Measurements from ENCODE around the gene TTYH2. TPM values are rescaled to one million over a fixed set of nuclear protein-coding genes. Genes with fewer than 3 reads are reported as not detected.

Gene TTYH2
- total and polyA plus RNA-seq, 2 experiments from 2014 or later = 1.4 to 3.9 TPM

DNA sequence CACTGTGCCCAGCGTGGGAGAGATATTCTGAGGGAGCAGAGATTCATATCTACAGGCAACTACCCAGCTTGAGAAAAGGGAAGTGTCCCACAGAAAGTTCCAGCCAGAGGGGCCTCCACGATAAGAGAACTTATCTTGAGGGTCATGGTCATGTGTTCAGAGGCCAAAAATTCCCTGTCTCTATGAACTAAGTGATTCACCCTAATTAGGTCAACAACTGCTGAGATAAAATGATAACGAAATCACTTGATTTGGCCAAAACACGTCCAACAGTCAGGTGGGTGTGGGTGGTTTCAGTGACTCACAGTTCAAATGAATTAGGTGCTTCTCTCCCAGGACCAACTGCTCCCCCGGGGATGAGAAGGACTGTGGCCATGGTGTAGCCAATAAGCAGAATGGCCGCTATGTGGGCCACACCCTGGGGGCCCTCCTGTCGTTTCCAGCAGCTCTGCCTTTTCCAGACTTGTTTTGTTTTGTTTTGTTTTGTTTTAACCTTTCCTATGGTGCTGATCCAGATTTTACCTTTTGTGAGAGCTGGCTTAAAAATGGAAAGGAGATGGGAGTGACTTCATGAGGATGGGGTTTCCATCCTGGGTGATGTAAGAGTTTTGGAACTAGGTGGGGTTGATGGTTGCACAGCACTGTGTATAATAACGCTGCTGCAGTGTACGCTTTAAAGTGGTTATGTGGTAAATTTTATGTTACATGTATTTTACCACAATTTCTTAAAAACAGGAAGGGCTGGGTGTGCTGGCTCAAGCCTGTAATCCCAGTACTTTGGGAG is 69.4 kb downstream of the TTYH2 start:
- Mint-ChIP-seq H3K9me3 (no peaks in the 10 kb centered on the region), H3K27ac (no peak overlapping the region), H3K36me3 (ENCODE audit: low read depth) (no peaks in the 10 kb centered on the region), H3K4me1 (no peaks in the 10 kb centered on the region; the same call in 2 of the 3 replicates), H3K27me3 (ENCODE audit: insufficient read depth, low read depth, poor library complexity) (peaks cover 15% of the 10 kb centered on the region), H3K4me3 (no peak overlapping the region)
- H4K20me1 ChIP-seq (replicated peaks; ENCODE audit: insufficient read depth) = no peaks in the 10 kb centered on the region
- no peaks in the 10 kb centered on the region for H3F3A ChIP-seq (replicated peaks; ENCODE audit: low read depth)
- no peak overlapping the region for H3K27ac ChIP-seq (ENCODE audit: low read depth)
- no peaks in the 10 kb centered on the region for H3K79me2 ChIP-seq (replicated peaks; ENCODE audit: insufficient read depth)
- H3K9me2 ChIP-seq (ENCODE audit: insufficient read depth) = no peaks in the 10 kb centered on the region
- H3K27me3 ChIP-seq (ENCODE audit: insufficient read depth) = no peaks in the 10 kb centered on the region
- DNase-seq (ENCODE audit: low spot score) = no peak
- no peak overlapping the region for H3K4me2 ChIP-seq
- H3K36me3 ChIP-seq (ENCODE audit: insufficient read depth) = no peaks in the 10 kb centered on the region
- H3K4me1 ChIP-seq (ENCODE audit: insufficient read depth) = peaks cover 7% of the 10 kb centered on the region; the same call in 1 of the 2 replicates
- H2AFZ ChIP-seq = no peak overlapping the region
- H3K4me3 ChIP-seq = no peak overlapping the region
- no peak for ATAC-seq
- no peak for TF ChIP-seq POLR2AphosphoS5 (IDR thresholded peaks at IDR 0.05; ENCODE audit: low read depth)
- TF ChIP-seq ZNF331 (CRISPR knock-in tag; IDR thresholded peaks at IDR 0.05; ENCODE audit: low read depth) = no peak

DNA sequence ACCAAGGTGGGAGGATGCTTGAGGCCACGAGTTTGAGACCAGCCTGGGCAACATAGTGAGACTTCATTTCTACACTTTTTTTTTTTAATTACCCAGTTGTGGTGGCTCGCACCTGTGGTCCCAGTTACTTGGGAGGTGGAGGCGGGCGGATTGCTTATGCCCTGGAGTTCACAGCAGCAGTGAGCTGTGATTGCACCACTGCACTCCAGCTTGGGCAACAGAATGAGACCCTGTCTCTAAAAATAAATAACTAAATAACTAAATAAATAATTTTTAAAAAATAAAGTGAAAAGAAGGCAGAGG is 70.0 kb downstream of the TTYH2 start:
- H3K27ac Mint-ChIP-seq = no peak overlapping the region
- Histone ChIP-seq H3K79me2 (replicated peaks; ENCODE audit: insufficient read depth) (no peaks in the 10 kb centered on the region), H3K36me3 (ENCODE audit: insufficient read depth) (no peaks in the 10 kb centered on the region), H3K4me2 (no peak overlapping the region), H3K27ac (ENCODE audit: low read depth) (no peak overlapping the region), H3K9me2 (ENCODE audit: insufficient read depth) (no peaks in the 10 kb centered on the region), H3K4me1 (ENCODE audit: insufficient read depth) (peaks cover 7% of the 10 kb centered on the region; the same call in 1 of the 2 replicates), H3K27me3 (ENCODE audit: insufficient read depth) (no peaks in the 10 kb centered on the region), H4K20me1 (replicated peaks; ENCODE audit: insufficient read depth) (no peaks in the 10 kb centered on the region), H3F3A (replicated peaks; ENCODE audit: low read depth) (no peaks in the 10 kb centered on the region), H3K4me3 (no peak overlapping the region), H2AFZ (no peak overlapping the region)
- no peak overlapping the region for H3K4me3 Mint-ChIP-seq
- no peaks in the 10 kb centered on the region; the same call in 1 of the 3 replicates for H3K4me1 Mint-ChIP-seq
- no peaks in the 10 kb centered on the region for H3K9me3 Mint-ChIP-seq
- ATAC-seq (no peak), DNase-seq (ENCODE audit: low spot score) (no peak)
- H3K36me3 Mint-ChIP-seq (ENCODE audit: low read depth) = no peaks in the 10 kb centered on the region
- H3K27me3 Mint-ChIP-seq (ENCODE audit: insufficient read depth, low read depth, poor library complexity) = peaks cover 15% of the 10 kb centered on the region
- TF ChIP-seq ZNF331 (CRISPR knock-in tag; IDR thresholded peaks at IDR 0.05; ENCODE audit: low read depth) (no peak), CREB1 (CRISPR knock-in tag; IDR thresholded peaks at IDR 0.05; ENCODE audit: low read depth) (no peak), JUNB (IDR thresholded peaks at IDR 0.05; ENCODE audit: unreplicated experiment) (no peak), EZH2 (IDR thresholded peaks at IDR 0.05; ENCODE audit: low read depth, unreplicated experiment) (no peak), POLR2AphosphoS5 (IDR thresholded peaks at IDR 0.05; ENCODE audit: low read depth) (no peak), STAT1 (IDR thresholded peaks at IDR 0.05; ENCODE audit: unreplicated experiment) (no peak), NANOG (IDR thresholded peaks at IDR 0.05; ENCODE audit: borderline replicate concordance) (no peak), ZNF114 (CRISPR knock-in tag; IDR thresholded peaks at IDR 0.05) (no peak)
- TF ChIP-seq, protein P1, sequence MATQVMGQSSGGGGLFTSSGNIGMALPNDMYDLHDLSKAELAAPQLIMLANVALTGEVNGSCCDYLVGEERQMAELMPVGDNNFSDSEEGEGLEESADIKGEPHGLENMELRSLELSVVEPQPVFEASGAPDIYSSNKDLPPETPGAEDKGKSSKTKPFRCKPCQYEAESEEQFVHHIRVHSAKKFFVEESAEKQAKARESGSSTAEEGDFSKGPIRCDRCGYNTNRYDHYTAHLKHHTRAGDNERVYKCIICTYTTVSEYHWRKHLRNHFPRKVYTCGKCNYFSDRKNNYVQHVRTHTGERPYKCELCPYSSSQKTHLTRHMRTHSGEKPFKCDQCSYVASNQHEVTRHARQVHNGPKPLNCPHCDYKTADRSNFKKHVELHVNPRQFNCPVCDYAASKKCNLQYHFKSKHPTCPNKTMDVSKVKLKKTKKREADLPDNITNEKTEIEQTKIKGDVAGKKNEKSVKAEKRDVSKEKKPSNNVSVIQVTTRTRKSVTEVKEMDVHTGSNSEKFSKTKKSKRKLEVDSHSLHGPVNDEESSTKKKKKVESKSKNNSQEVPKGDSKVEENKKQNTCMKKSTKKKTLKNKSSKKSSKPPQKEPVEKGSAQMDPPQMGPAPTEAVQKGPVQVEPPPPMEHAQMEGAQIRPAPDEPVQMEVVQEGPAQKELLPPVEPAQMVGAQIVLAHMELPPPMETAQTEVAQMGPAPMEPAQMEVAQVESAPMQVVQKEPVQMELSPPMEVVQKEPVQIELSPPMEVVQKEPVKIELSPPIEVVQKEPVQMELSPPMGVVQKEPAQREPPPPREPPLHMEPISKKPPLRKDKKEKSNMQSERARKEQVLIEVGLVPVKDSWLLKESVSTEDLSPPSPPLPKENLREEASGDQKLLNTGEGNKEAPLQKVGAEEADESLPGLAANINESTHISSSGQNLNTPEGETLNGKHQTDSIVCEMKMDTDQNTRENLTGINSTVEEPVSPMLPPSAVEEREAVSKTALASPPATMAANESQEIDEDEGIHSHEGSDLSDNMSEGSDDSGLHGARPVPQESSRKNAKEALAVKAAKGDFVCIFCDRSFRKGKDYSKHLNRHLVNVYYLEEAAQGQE (IDR thresholded peaks at IDR 0.05; ENCODE audit: unreplicated experiment) = no peak
- TF ChIP-seq, protein P2, sequence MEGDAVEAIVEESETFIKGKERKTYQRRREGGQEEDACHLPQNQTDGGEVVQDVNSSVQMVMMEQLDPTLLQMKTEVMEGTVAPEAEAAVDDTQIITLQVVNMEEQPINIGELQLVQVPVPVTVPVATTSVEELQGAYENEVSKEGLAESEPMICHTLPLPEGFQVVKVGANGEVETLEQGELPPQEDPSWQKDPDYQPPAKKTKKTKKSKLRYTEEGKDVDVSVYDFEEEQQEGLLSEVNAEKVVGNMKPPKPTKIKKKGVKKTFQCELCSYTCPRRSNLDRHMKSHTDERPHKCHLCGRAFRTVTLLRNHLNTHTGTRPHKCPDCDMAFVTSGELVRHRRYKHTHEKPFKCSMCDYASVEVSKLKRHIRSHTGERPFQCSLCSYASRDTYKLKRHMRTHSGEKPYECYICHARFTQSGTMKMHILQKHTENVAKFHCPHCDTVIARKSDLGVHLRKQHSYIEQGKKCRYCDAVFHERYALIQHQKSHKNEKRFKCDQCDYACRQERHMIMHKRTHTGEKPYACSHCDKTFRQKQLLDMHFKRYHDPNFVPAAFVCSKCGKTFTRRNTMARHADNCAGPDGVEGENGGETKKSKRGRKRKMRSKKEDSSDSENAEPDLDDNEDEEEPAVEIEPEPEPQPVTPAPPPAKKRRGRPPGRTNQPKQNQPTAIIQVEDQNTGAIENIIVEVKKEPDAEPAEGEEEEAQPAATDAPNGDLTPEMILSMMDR (conservative IDR thresholded peaks at IDR 0.05; ENCODE audit: low read depth in 2 of 2) = no peak
